ENCODE results near the gene ANKRD13D. TPM values are rescaled to one million over a fixed set of nuclear protein-coding genes. Genes with fewer than 3 reads are reported as not detected.

Gene ANKRD13D
- total RNA-seq, 1 experiment from 2014 or later: 28.5 TPM

GRCh38 chr11:67261946-67262681, 27.0 kb upstream of the ANKRD13D start:
- no peak for DNase-seq (ENCODE audit: low read depth)

- peak; percentile 83 for DNase-seq (ENCODE audit: low read depth)
Observed at GRCh38 chr11:67262731-67263675, 26.1 kb upstream of the ANKRD13D start.

- DNase-seq (ENCODE audit: low read depth): no peak
Observed at GRCh38 chr11:67264260-67264659, 24.8 kb upstream of the ANKRD13D start.

GRCh38 chr11:67264877-67265632, 24.0 kb upstream of the ANKRD13D start:
- DNase-seq (ENCODE audit: low read depth): no peak

GRCh38 chr11:67265633-67266448, 23.3 kb upstream of the ANKRD13D start:
- peak; percentile 54 for DNase-seq (ENCODE audit: low read depth)

GRCh38 chr11:67266449-67267187, 22.5 kb upstream of the ANKRD13D start, which contains the start of gene GRK2:
Gene GRK2 (plus strand): TSS chr11:67266473. CDS start chr11:67266700, 227 bp downstream.
- peak; percentile 37 for DNase-seq (ENCODE audit: low read depth)

- no peak for DNase-seq (ENCODE audit: low read depth)
Observed at GRCh38 chr11:67267188-67268080, 21.7 kb upstream of the ANKRD13D start.

- DNase-seq (ENCODE audit: low read depth): no peak
Observed at GRCh38 chr11:67268081-67268961, 20.8 kb upstream of the ANKRD13D start.

GRCh38 chr11:67268962-67269268, 20.2 kb upstream of the ANKRD13D start:
- no peak for DNase-seq (ENCODE audit: low read depth)

- DNase-seq (ENCODE audit: low read depth): no peak
Observed at GRCh38 chr11:67269401-67270255, 19.5 kb upstream of the ANKRD13D start.

- no peak for DNase-seq (ENCODE audit: low read depth)
Observed at GRCh38 chr11:67270256-67271204, 18.6 kb upstream of the ANKRD13D start.

GRCh38 chr11:67271205-67271540, 17.9 kb upstream of the ANKRD13D start:
- DNase-seq (ENCODE audit: low read depth): no peak

GRCh38 chr11:67271541-67272284, 17.4 kb upstream of the ANKRD13D start:
- DNase-seq (ENCODE audit: low read depth): no peak

- DNase-seq (ENCODE audit: low read depth): no peak
Observed at GRCh38 chr11:67272327-67273259, 16.5 kb upstream of the ANKRD13D start.

All from RPMI7951 (cell line).